Central memory CD8-positive, alpha-beta T cell (primary cell): Measurements from ENCODE around the gene POFUT2.
A peak's percentile ranks its signal among the peaks of the same experiment; 100 is the strongest.

Source experiments
- ATAC-seq: fragments of 150-1000 bp; cut with Tn5 transposase; replicated peaks from 2 replicates; pipeline ENCODE4 v1.10.0; 2022; ENCODE audit warnings: mild to moderate bottlenecking, moderate FRiP score, moderate number of reproducible peaks; ENCODE audit not compliant: poor library complexity, severe bottlenecking; ENCODE audit errors: extremely low read depth
- DNase-seq, 2 donors: peaks; one replicate each; pipeline ENCODE4 v3.0.0; 2021; ENCODE audit warnings: low spot score in 2 of 2
- H3K27ac Mint-ChIP-seq: one replicate; pipeline ENCODE4 v1.8.0; 2022; ENCODE audit warnings: low read depth, mild to moderate bottlenecking, moderate library complexity, mixed read lengths
- H3K27me3 Mint-ChIP-seq: one replicate; pipeline ENCODE4 v1.8.0; 2022; ENCODE audit warnings: mixed read lengths
- H3K36me3 Mint-ChIP-seq: one replicate; pipeline ENCODE4 v1.8.0; 2022; ENCODE audit warnings: mild to moderate bottlenecking, moderate library complexity, mixed read lengths; ENCODE audit not compliant: insufficient read depth
- H3K4me1 Mint-ChIP-seq: one replicate; pipeline ENCODE4 v1.8.0; 2022; ENCODE audit warnings: mixed read lengths
- H3K4me3 Mint-ChIP-seq: one replicate; pipeline ENCODE4 v1.8.0; 2022; ENCODE audit warnings: mild to moderate bottlenecking, moderate library complexity, mixed read lengths
- H3K9me3 Mint-ChIP-seq: one replicate; pipeline ENCODE4 v1.8.0; 2022; ENCODE audit warnings: mixed read lengths

The POFUT2 gene

GRCh38 chr21:45224189-45224938 is 63.3 kb downstream of the POFUT2 start:
- Mint-ChIP-seq H3K36me3 (peaks cover 23% of the 10 kb centered on the region), H3K27ac (peak overlapping the region; percentile 99), H3K27me3 (no peaks in the 10 kb centered on the region), H3K9me3 (no peaks in the 10 kb centered on the region), H3K4me1 (peaks cover 53% of the 10 kb centered on the region), H3K4me3 (peak overlapping the region; percentile 79)
- DNase-seq (peak; percentile 41 to 81), ATAC-seq (peak; percentile 73)

- peak overlapping the region; percentile 79 for H3K4me3 Mint-ChIP-seq
- H3K27me3 Mint-ChIP-seq, result no peaks in the 10 kb centered on the region
- H3K36me3 Mint-ChIP-seq, result peaks cover 25% of the 10 kb centered on the region
- ATAC-seq (no peak), DNase-seq (peak in 1 of 2 donors; percentile 39)
- no peaks in the 10 kb centered on the region for H3K9me3 Mint-ChIP-seq
- H3K4me1 Mint-ChIP-seq, result peaks cover 45% of the 10 kb centered on the region
- peak overlapping the region; percentile 99 for H3K27ac Mint-ChIP-seq
Observed at GRCh38 chr21:45223236-45224185, 64.2 kb downstream of the POFUT2 start.

- H3K4me3 Mint-ChIP-seq, result no peak overlapping the region
- peaks cover 22% of the 10 kb centered on the region for H3K36me3 Mint-ChIP-seq
- no peak overlapping the region for H3K27ac Mint-ChIP-seq
- DNase-seq (no peak), ATAC-seq (no peak)
- H3K4me1 Mint-ChIP-seq, result peaks cover 30% of the 10 kb centered on the region
- no peaks in the 10 kb centered on the region for H3K27me3 Mint-ChIP-seq
- peaks cover 5% of the 10 kb centered on the region for H3K9me3 Mint-ChIP-seq
Observed at GRCh38 chr21:45222001-45222400, 65.7 kb downstream of the POFUT2 start.

GRCh38 chr21:45220714-45221490 is 66.8 kb downstream of the POFUT2 start:
- Mint-ChIP-seq H3K4me3 (no peak overlapping the region), H3K27ac (no peak overlapping the region), H3K27me3 (no peaks in the 10 kb centered on the region), H3K4me1 (peaks cover 19% of the 10 kb centered on the region), H3K9me3 (peaks cover 11% of the 10 kb centered on the region), H3K36me3 (peaks cover 18% of the 10 kb centered on the region)
- DNase-seq, result no peak
- ATAC-seq, result no peak

GRCh38 chr21:45220071-45220481 is 67.6 kb downstream of the POFUT2 start:
- no peak for DNase-seq
- H3K4me1 Mint-ChIP-seq, result peaks cover 11% of the 10 kb centered on the region
- H3K27ac Mint-ChIP-seq, result no peak overlapping the region
- peaks cover 11% of the 10 kb centered on the region for H3K9me3 Mint-ChIP-seq
- ATAC-seq, result no peak
- H3K36me3 Mint-ChIP-seq, result peaks cover 18% of the 10 kb centered on the region
- H3K27me3 Mint-ChIP-seq, result no peaks in the 10 kb centered on the region
- no peak overlapping the region for H3K4me3 Mint-ChIP-seq

GRCh38 chr21:45219517-45219916 is 68.2 kb downstream of the POFUT2 start:
- Mint-ChIP-seq H3K9me3 (peaks cover 11% of the 10 kb centered on the region), H3K27ac (no peak overlapping the region), H3K36me3 (peaks cover 15% of the 10 kb centered on the region), H3K4me3 (no peak overlapping the region), H3K4me1 (peaks cover 5% of the 10 kb centered on the region), H3K27me3 (no peaks in the 10 kb centered on the region)
- ATAC-seq (no peak), DNase-seq (no peak)

GRCh38 chr21:45217010-45217409 is 70.7 kb downstream of the POFUT2 start:
- peaks cover 11% of the 10 kb centered on the region for H3K9me3 Mint-ChIP-seq
- H3K27me3 Mint-ChIP-seq, result no peaks in the 10 kb centered on the region
- no peaks in the 10 kb centered on the region for H3K4me1 Mint-ChIP-seq
- no peak overlapping the region for H3K4me3 Mint-ChIP-seq
- H3K36me3 Mint-ChIP-seq, result peaks cover 9% of the 10 kb centered on the region
- DNase-seq (no peak), ATAC-seq (no peak)
- no peak overlapping the region for H3K27ac Mint-ChIP-seq

GRCh38 chr21:45215213-45215612 is 72.5 kb downstream of the POFUT2 start:
- peaks cover 9% of the 10 kb centered on the region for H3K36me3 Mint-ChIP-seq
- no peak overlapping the region for H3K4me3 Mint-ChIP-seq
- H3K27ac Mint-ChIP-seq, result no peak overlapping the region

More at GRCh38 chr21:45215213-45215612, 72.5 kb downstream of the POFUT2 start:
- H3K27me3 Mint-ChIP-seq, result no peaks in the 10 kb centered on the region
- ATAC-seq (no peak), DNase-seq (no peak)
- no peaks in the 10 kb centered on the region for H3K4me1 Mint-ChIP-seq
- H3K9me3 Mint-ChIP-seq, result peaks cover 11% of the 10 kb centered on the region
